ENCODE measurements around the gene PCBP3. TPM values are rescaled to one million over a fixed set of nuclear protein-coding genes. Genes with fewer than 3 reads are reported as not detected.
A peak's percentile ranks its signal among the peaks of the same experiment; 100 is the strongest.

PCBP3 gene
- total and polyA plus RNA-seq, 2 donors (not counting 3 experiments of a cell fraction or from before 2014, with no cell fraction given): 0.06 to 1.1 TPM

- intact Hi-C loops (cut with micrococcal nuclease): no loop called here
- Histone ChIP-seq H3K79me2 (ENCODE audit: control insufficient read depth, insufficient read depth, low read length) (no peaks in the 10 kb centered on the region), H2AFZ (ENCODE audit: low read depth, low read length) (no peak overlapping the region), H3K27ac (ENCODE audit: insufficient read depth, low read depth, low read length) (no peak overlapping the region), H4K20me1 (replicated peaks; ENCODE audit: control insufficient read depth, extremely low read depth, insufficient read depth, low read length) (no peaks in the 10 kb centered on the region), H3K4me2 (ENCODE audit: insufficient read depth, low read length) (no peak overlapping the region), H3K4me1 (ENCODE audit: control insufficient read depth, extremely low read depth, insufficient read depth, low read length) (no peaks in the 10 kb centered on the region), H3K9ac (replicated peaks; ENCODE audit: extremely low read depth, insufficient read depth, low read length) (no peak overlapping the region), H3K27me3 (ENCODE audit: control insufficient read depth in 2 of 2, insufficient read depth in 2 of 2, low read length in 2 of 2) (peaks cover 4 to 8% of the 10 kb centered on the region in 2 experiments), H3K9me1 (replicated peaks; ENCODE audit: control insufficient read depth, extremely low read depth, insufficient read depth, low read length) (no peaks in the 10 kb centered on the region), H3K36me3 (ENCODE audit: control insufficient read depth in 2 of 2, extremely low read depth in 1 of 2, insufficient read depth in 2 of 2, low read length in 2 of 2) (no peaks in the 10 kb centered on the region), H3K4me3 (replicated peaks in 1 of 3; ENCODE audit: insufficient read depth in 1 of 3, low read depth in 1 of 3, low read length in 3 of 3) (no peak overlapping the region), H3K9me3 (replicated peaks; ENCODE audit: control insufficient read depth, insufficient read depth, low read length) (no peaks in the 10 kb centered on the region)
- FAIRE-seq (no peak), DNase-seq (ENCODE audit: low read depth, low spot score) (peak; percentile 12)
- no TSS peak for BruUV-seq (replicated peaks)
- dilution Hi-C loops (cut with MboI; ENCODE audit: extremely low pct_ligation_motif_present, low sequenced_read_pairs): no loop called here
- no peak for TF ChIP-seq CTCF (IDR thresholded peaks at IDR 0.05; ENCODE audit: extremely low read depth in 1 of 2, insufficient read depth in 1 of 2, low read depth in 1 of 2, low read length in 2 of 2)
- TF ChIP-seq GATA2 (IDR thresholded peaks at IDR 0.05; ENCODE audit: insufficient read depth, insufficient read length, low read depth, low read length): no peak
- no peak for TF ChIP-seq POLR2A (IDR thresholded peaks at IDR 0.05; ENCODE audit: low read depth, low read length)
- no peak for TF ChIP-seq MYC (IDR thresholded peaks at IDR 0.05; ENCODE audit: low read depth, low read length)
- no peak for TF ChIP-seq POLR2AphosphoS5 (IDR thresholded peaks at IDR 0.05; ENCODE audit: insufficient read depth, low read depth, low read length)
- no peak for TF ChIP-seq FOS (IDR thresholded peaks at IDR 0.05; ENCODE audit: borderline replicate concordance, insufficient read depth, low read length)
- no peak for TF ChIP-seq JUN (IDR thresholded peaks at IDR 0.05; ENCODE audit: borderline replicate concordance, insufficient read depth, insufficient read length, low read depth)
- no peak for TF ChIP-seq EZH2 (IDR thresholded peaks at IDR 0.05; ENCODE audit: borderline replicate concordance, low read depth, low read length, severe bottlenecking)
- ChIA-PET POLR2A (no interaction called here), CTCF (no interaction called here)
Measured at GRCh38 chr21:45950740-45951515, 307.4 kb downstream of the PCBP3 start.

Data from endothelial cell of umbilical vein (primary cell).